GM21526 (cell line): ENCODE results near the gene PLEKHM1.
A peak's percentile ranks its signal among the peaks of the same experiment; 100 is the strongest.
"Not testable (repeated sequence)": the region's sequence is repeated elsewhere in the genome, so short reads cannot be mapped to it uniquely, and the experiment has no call there.

Experiments used
- ATAC-seq: cut with Tn5 transposase; IDR thresholded peaks from one replicate; pipeline ENCODE4 v1.9.1; 2021; ENCODE audit warnings: moderate library complexity; ENCODE audit not compliant: unreplicated experiment, low FRiP score

Gene PLEKHM1

DNA sequence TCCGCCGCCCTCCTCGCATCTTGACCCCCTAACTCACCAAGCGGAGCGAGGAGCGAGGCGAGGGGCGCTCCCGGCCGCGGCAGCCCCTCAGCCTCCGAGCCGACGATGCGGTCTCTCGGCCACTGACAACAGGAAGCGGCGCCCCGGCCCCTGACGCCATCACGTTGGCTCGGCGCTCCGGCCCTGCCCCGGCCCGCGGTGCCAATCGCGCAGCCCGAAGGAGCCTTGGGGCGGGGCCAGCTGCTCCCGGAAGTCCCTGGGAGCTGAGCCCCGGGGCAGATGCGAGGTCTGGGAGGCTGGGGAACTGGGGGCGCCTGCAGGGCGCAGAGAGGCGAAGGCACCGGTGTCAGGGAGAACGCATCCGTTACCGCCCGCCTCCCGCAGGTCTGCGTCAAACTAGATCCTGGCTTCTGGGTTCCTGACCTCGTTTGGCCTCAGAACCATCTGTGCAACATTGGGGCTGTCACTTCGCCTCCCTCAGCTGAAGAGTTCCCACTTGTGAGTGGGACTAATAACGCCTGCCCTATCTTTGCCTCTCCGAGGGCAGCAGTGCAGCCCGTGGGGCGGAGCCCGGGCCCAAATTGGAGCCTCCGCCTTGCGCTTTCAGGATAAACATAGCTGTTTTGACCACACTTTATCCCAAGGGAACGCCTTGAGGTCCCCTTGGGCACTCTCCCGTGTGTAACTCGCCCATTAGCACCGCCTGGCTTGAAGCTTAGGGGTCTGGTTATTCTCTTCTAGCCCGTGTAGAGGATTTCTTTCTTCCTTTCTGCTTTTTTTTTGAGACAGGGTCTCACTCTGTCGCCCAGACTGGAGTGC, at the start of gene PLEKHM1:
PLEKHM1 (minus strand) TSS at position 107 of the 819 bp plus-strand sequence. CDS start 8,237 bp downstream, outside the sequence.
- peak; percentile 90 for ATAC-seq

DNA sequence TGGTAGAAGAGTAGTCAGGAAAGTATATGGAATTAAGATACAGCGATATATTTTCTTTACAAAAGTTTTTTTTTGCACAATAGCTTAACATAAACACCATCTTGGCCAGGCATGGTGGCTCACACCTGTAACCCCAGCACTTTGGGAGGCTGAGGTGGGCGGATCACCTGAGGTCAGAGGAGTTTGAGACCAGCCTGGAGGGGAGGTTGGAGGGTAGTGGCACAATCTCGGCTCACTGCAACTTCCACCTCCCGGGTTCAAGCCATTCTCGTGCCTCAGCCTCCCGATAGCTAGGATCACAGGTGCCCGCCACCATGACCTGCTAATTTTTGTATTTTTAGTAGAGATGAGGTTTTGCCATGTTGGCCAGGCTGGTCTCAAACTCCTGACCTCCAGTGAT, 47.6 kb upstream of the PLEKHM1 start:
- not testable (repeated sequence) for ATAC-seq

DNA sequence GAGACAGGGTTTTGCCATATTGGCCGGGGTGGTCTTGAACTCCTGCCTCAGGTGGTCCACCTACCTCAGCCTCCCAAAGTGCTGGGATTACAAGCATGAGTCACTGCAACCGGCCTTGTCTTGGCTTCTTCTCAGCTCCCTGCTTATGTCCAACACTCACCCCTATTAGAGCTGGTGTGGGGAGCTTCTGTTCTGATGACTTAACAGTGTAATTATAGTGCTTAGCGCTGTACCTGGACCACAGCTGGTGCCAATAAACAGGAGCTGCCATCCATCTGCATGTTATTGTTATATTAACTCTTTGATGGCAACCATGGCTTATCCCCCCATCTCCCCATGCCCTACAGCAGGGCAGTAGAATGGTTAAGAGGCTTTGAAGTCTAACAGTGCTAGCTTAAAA, 15.6 kb upstream of the PLEKHM1 start:
- not testable (repeated sequence) for ATAC-seq

DNA sequence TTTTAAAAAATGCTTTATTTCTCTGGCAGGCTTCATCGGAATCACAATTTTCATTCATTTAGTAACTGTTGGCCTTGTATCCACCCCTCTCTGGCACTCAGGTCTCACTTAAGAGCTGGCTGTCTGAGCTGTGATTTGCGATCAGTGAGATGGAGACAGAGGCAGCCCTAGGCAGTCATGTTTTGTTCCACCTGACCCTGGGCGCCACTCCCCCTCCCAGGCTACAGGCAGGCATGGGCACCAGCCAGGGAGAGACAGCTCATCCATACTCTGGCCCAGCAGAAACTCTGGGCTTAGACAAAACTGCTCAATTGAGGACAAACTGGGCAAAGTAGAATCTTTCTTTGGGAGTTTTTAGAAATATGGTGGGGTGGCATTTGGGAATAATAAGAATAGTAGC, 14.7 kb upstream of the PLEKHM1 start:
- ATAC-seq, result not testable (repeated sequence)

DNA sequence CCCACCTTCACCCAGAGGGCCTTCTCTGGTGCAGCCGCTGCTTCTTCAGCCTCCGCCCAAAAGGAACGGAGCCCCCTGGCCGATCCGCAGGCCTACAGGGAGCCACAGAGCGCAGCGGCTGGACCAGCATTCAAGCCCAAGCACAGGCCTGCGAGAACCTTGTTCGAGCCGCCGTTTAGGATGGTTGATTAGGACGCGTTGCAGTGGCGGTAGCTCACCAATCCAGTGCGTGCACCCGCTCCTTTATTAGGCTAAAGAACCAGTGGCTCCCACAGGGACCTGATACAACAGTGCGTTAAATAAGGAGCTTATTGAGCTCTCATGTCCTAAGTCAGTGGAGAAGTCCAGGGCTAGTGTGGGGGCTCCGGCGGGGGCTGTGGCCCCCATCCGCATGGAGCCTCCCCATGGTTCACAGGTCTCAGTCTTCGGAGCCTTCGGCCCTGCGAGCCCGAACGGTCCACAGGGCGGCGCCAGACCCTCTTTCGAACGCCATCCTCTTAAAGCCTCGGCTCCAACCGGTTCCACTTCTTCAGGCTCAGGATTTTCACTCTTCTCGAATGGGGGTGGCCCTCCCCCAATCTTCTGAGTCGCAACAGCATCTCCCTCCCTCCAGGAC, 10.7 kb upstream of the PLEKHM1 start:
- not testable (repeated sequence) for ATAC-seq

DNA sequence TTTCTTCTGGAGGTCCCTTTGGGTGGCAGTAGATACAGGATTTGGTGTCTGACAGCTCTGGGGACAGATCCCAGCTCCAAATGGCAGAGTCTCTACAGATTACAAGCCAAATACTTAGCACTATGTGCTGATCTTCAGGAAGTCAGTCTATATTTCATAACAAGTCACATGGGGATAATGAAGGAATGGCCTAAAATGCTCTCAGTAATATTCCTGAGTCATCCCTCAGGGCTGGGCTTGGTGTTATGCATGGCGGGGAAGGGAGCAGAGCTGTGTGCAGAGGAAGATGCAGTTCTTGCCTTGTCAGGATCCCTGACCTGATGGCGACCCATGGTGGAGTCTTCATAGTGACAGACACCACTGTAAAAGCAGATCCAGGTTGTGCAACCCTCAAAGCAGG, 10.0 kb upstream of the PLEKHM1 start:
- not testable (repeated sequence) for ATAC-seq

DNA sequence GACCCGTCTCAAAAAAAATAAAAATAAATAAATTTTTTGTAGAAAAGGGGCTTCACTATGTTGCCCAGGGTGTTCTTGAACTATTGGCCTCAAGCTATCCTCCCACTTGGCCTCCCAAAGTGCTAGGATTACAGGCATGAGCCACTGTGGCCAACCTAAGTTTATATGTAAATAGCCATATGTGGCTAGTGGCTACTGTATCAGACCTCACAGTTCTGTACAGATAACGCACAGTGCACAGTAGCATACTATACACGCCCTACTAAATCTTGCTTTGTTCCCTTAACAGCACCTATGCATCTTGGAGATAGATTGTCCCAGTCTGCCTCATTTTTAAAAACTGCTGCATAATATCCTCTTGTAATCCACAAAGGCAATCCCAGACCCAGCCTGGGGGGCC, 8.7 kb upstream of the PLEKHM1 start:
- ATAC-seq, result not testable (repeated sequence)

DNA sequence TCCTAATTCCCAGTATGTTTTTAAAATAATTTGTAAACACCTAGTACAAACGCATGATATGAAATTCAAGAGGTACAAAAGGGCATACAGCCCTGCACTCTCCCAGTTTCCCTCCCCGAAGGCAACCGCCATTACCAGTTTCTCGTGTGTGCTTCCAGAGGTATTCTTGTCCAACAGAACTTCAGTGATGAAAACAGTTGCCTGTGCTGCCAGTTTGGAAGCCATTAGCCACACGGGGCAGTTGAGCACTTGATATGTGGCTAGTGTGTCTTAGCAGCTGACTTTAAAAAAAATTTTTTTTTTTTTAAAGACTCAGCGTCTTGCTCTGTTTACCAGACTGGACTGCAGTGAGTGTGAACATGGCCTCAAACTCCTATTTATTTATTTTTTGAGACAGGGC, 7.9 kb upstream of the PLEKHM1 start:
- ATAC-seq, result not testable (repeated sequence)

DNA sequence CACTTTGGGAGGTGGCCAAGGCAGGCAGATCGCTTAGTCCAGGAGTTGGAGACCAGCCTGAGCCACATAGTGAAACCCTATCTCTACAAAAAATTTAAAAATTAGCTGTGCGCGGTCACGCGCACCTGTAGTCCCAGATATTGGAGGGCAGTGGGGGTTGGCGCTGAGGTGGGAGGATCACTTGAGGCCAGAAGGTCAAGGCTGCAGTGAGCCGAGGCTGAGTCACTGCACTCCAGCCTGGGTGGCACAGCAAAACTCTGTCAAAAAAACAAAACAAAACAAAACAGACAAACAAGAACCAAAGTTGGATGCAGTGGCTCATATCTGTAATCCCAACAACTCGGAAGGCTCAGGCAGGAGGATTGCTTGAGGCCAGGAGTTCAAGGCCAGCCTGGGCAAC, 6.9 kb upstream of the PLEKHM1 start:
- not testable (repeated sequence) for ATAC-seq

DNA sequence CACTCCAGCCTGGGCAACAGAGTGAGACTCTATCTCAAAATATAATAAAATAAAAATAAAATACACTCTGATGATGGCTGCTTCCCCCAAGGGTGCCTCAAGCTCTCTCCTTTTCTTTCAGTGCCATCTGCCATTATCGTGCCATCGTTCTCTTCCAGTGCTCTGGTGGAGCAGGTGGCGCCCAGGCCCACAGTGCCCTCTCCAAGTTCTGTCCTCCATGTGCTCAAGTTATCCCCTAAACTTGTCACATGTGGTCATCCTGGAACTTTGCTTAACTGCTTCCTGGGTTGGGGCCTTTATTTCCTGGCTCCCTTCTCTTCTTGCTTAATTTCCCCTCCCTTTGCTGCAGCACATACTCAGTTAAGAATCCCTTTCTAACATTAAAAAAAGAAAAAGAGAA, 6.0 kb upstream of the PLEKHM1 start:
- not testable (repeated sequence) for ATAC-seq

DNA sequence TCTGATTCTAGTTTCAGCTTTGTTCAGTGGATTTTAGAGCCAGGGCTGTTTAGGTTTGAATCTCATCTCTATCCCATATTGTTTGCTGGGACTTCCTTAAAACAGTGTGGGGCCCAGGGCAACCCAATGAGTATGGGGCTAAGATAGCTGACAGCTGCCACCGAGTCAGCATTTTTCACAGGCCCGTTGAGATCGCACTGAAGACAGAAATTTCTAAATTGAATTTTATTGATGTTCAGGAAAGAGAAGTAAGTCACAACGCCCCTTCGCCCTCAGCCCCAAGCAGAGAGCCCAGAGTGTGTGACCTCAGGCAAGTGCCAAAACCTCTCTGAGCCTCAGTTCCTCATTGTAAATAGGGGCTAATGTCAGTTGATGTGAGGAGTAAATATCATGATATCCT, 4.0 kb upstream of the PLEKHM1 start:
- ATAC-seq, result not testable (repeated sequence)

DNA sequence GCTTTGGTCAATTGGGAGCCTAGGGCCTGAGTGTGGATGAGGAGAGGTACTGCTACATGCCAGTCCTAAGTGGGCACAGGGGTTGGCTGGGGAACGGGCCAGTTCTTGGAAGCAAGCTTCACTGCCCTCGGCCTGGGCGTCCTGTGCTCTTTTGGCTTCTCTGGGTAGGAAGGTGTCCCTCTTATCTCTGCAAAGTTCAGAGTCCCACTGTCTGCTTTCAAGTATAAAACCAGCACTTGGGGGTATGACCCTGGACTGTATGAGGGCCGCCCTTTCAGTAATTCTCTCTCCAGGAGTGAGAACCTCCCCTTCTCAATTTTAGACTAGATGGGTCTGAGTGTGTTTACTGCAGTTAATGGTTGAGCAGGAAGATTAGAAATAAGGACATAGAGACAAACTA, 1.6 kb upstream of the PLEKHM1 start:
- not testable (repeated sequence) for ATAC-seq

DNA sequence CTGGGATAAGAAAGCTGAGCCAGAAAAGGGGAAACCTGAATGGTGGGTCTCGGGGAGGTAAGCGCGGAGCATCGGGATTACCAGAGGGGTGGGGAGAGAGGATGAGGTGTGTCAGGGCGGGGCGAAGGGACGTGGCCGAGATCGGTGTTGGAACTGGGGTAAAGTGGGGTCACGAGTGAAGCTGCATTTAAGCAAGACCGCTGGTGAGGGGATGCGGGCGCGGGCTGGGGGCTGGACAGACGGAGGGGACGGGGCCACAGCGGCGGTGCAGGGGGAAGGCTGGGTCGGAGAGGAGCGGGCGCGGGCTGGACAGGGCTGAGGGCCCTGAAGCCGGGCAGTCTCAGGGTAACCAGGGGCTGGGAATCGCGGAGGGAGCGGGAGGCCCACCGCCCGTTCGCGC, 323 bp downstream of the PLEKHM1 start:
- ATAC-seq, result peak; percentile 19

DNA sequence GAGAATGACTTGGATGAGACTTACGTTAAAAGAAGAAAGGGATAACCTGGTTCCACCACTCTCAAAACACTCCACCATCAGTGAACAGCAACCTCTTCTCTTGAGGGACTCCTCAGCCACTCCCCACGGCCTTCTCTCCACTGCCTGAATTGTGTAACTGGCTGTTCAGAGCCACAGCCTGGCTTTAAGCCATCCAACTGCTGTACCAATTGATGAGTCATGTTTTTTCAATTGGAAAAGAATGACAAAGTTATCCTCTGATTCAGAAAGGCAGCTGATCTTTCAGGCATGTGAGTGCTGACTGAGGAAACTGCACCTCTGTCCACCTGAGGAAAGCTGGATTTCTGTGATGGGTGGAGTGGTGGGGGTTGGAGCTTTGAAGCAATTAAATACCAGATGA, 2.8 kb downstream of the PLEKHM1 start:
- not testable (repeated sequence) for ATAC-seq

DNA sequence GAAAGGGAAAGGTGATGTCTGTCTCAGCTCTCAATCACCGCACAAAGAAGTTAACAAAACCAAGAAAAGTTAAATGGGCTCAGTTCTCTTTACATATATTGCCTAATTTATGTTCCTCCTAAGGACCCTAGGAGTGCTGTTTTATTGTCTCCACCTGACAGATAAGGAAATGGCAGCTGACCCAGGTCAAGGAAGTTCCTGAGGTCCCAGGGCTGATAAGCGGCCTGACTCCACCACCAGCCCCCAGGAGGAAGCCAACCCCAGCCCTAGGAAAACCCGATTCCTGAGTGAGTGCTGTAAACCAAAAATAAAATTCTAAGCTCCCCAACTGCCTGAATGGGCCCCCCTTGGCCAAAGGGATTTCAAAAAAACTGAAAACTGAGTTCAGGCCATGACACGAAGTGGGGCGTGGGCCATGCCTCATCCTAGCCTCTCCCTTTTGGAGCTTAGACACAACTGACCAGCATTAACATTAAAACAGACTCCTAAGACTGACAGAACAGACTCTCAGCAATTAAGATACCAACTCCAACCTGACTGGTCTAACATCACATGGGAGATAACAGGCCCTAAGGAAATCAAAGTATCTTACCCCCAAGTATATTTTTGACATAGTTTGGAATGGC, 6.8 kb downstream of the PLEKHM1 start:
- ATAC-seq, result not testable (repeated sequence)

DNA sequence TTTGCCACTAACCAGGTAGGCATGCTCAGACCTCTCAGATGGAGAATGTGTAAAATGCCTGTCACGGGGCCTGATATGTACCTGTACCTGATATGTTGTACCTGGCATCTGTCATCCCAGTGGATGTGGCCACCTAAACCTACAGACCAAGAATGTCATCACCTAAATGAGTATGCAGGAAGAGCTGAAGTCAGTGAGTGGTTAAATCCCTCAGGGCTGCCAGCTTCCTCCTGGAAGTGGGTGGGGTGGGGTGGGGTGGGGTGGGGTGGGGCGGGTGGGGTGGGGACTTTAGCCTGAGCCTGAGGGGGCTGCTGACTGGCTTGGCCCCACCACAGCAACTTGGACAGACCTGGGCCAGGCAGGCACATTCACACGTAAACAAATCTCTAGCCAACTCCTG, 7.3 kb downstream of the PLEKHM1 start:
- not testable (repeated sequence) for ATAC-seq

DNA sequence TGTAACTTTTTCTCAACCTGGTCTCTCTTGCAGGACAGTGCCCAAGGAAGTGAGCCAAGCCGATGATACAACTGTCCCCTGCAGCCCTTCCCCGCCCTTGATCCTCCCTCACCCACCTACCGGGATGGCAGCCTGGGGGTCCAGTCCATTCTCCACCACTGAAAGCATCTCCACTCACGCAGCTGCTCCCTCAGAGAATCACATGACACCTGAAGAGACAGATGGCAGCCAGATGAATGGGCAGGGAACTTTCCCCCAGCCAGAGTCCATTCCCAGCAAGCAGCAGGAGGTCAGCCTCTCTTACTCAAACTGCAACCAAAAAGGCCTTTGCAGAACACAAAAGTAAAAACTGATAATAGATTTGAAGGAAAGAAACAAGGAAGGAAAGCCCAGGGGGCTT, 8.2 kb downstream of the PLEKHM1 start:
- not testable (repeated sequence) for ATAC-seq

DNA sequence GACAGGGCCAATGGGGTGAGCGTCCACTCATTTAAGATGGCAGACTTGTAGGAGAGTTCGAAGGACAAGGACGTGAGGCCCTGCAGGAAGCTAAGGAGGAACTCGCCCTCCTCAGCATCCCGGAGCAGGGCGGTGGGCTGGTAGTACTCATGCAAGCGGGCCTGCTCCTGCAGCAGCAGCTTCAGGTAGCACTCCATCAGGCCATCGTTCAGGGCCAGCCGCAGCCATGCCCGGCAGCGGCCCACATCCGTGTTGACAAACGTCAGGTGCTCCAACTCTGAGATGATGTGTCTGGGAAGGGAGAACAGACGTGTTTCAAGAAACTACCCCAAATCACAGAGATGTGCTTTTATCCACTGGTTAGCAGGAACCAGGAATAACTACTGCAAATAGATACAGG, 15.1 kb downstream of the PLEKHM1 start:
- ATAC-seq, result not testable (repeated sequence)

DNA sequence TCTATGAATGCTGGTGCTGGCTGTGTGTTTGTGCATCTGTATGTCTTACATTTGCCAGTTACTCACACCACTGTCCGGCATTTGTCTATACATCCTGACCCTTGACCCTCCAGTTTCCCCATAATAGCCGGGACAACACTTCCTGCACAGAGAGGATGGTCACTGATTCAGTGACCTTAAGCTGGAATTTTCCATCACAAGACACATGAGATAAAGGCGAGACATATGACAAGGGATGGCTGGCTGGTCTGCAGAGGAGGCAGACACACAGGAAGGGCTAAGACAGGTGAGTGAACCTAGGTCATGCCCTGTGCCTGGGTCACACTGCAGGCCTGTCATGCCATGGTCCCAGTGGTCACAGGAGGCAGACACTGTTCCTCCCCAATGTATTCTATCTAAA, 18.3 kb downstream of the PLEKHM1 start:
- not testable (repeated sequence) for ATAC-seq

DNA sequence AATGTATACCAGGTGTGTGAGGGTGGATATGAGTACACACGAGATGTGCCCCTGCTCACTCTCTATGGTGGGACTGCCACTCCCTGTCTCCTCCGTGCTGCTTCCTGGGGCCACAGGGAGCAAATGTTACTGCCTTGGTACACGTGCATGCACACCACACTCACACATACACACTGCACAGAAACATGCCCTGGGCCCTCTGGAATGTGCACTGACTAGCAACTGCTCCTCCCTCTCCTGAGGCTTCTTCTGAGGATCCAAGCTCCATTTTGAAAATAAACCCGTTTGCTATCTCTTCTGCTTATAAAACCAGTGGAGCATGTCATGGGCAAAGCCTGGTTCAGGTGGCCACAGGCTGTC, 21.3 kb downstream of the PLEKHM1 start:
- not testable (repeated sequence) for ATAC-seq
